ENCODE measurements around the gene CCDC149. TPM values are rescaled to one million over a fixed set of nuclear protein-coding genes. Genes with fewer than 3 reads are reported as not detected.

The CCDC149 gene
- 2.5 TPM for total RNA-seq

GRCh38 chr4:24912252-24913118 is at the start of gene CCDC149:
Gene CCDC149 (minus strand): TSS chr4:24913042. CDS start chr4:24912864, 178 bp downstream.
- peak within 1 kb of the TSS; percentile 42 for H3K4me3 ChIP-seq (ENCODE audit: low read length)
- no peaks in the 10 kb centered on the region for H3K9me3 ChIP-seq (ENCODE audit: low read depth, low read length)
- peaks cover 9% of the 10 kb centered on the region for H3K4me1 ChIP-seq (ENCODE audit: insufficient read depth, low read length)
- peaks cover 7% of the 10 kb centered on the region for H3K27me3 ChIP-seq (ENCODE audit: insufficient read depth, low read length)

GRCh38 chr4:24957886-24958285 is 45.0 kb upstream of the CCDC149 start:
- Histone ChIP-seq H3K4me1 (ENCODE audit: insufficient read depth, low read length) (no peaks in the 10 kb centered on the region), H3K9me3 (ENCODE audit: low read depth, low read length) (no peaks in the 10 kb centered on the region), H3K4me3 (ENCODE audit: low read length) (no peak overlapping the region), H3K27me3 (ENCODE audit: insufficient read depth, low read length) (no peaks in the 10 kb centered on the region)

- Histone ChIP-seq H3K4me1 (ENCODE audit: insufficient read depth, low read length) (no peaks in the 10 kb centered on the region), H3K27me3 (ENCODE audit: insufficient read depth, low read length) (no peaks in the 10 kb centered on the region), H3K4me3 (ENCODE audit: low read length) (no peak overlapping the region), H3K9me3 (ENCODE audit: low read depth, low read length) (no peaks in the 10 kb centered on the region)
Measured at GRCh38 chr4:24956763-24957162, 43.9 kb upstream of the CCDC149 start.

- H3K9me3 ChIP-seq (ENCODE audit: low read depth, low read length): no peaks in the 10 kb centered on the region
- H3K27me3 ChIP-seq (ENCODE audit: insufficient read depth, low read length): no peaks in the 10 kb centered on the region
- no peak overlapping the region for H3K4me3 ChIP-seq (ENCODE audit: low read length)
- H3K4me1 ChIP-seq (ENCODE audit: insufficient read depth, low read length): no peaks in the 10 kb centered on the region
Measured at GRCh38 chr4:24956091-24956490, 43.2 kb upstream of the CCDC149 start.

- Histone ChIP-seq H3K9me3 (ENCODE audit: low read depth, low read length) (no peaks in the 10 kb centered on the region), H3K27me3 (ENCODE audit: insufficient read depth, low read length) (no peaks in the 10 kb centered on the region), H3K4me3 (ENCODE audit: low read length) (no peak overlapping the region), H3K4me1 (ENCODE audit: insufficient read depth, low read length) (no peaks in the 10 kb centered on the region)
Measured at GRCh38 chr4:24952667-24953066, 39.8 kb upstream of the CCDC149 start.

GRCh38 chr4:24949970-24950369 is 37.1 kb upstream of the CCDC149 start:
- Histone ChIP-seq H3K4me3 (ENCODE audit: low read length) (no peak overlapping the region), H3K9me3 (ENCODE audit: low read depth, low read length) (no peaks in the 10 kb centered on the region), H3K27me3 (ENCODE audit: insufficient read depth, low read length) (no peaks in the 10 kb centered on the region), H3K4me1 (ENCODE audit: insufficient read depth, low read length) (no peaks in the 10 kb centered on the region)

GRCh38 chr4:24937917-24938281 is 25.1 kb upstream of the CCDC149 start:
- Histone ChIP-seq H3K27me3 (ENCODE audit: insufficient read depth, low read length) (no peaks in the 10 kb centered on the region), H3K4me1 (ENCODE audit: insufficient read depth, low read length) (no peaks in the 10 kb centered on the region), H3K4me3 (ENCODE audit: low read length) (no peak overlapping the region), H3K9me3 (ENCODE audit: low read depth, low read length) (no peaks in the 10 kb centered on the region)

GRCh38 chr4:24937176-24937916 is 24.5 kb upstream of the CCDC149 start:
- H3K27me3 ChIP-seq (ENCODE audit: insufficient read depth, low read length): no peaks in the 10 kb centered on the region
- no peak overlapping the region for H3K4me3 ChIP-seq (ENCODE audit: low read length)
- no peaks in the 10 kb centered on the region for H3K4me1 ChIP-seq (ENCODE audit: insufficient read depth, low read length)
- H3K9me3 ChIP-seq (ENCODE audit: low read depth, low read length): no peaks in the 10 kb centered on the region

- no peaks in the 10 kb centered on the region for H3K27me3 ChIP-seq (ENCODE audit: insufficient read depth, low read length)
- no peaks in the 10 kb centered on the region for H3K9me3 ChIP-seq (ENCODE audit: low read depth, low read length)
- no peak overlapping the region for H3K4me3 ChIP-seq (ENCODE audit: low read length)
- peaks cover under 1% of the 10 kb centered on the region for H3K4me1 ChIP-seq (ENCODE audit: insufficient read depth, low read length)
Measured at GRCh38 chr4:24935856-24936255, 23.0 kb upstream of the CCDC149 start.

GRCh38 chr4:24934311-24934710 is 21.5 kb upstream of the CCDC149 start:
- Histone ChIP-seq H3K4me3 (ENCODE audit: low read length) (no peak overlapping the region), H3K27me3 (ENCODE audit: insufficient read depth, low read length) (no peaks in the 10 kb centered on the region), H3K4me1 (ENCODE audit: insufficient read depth, low read length) (peaks cover 16% of the 10 kb centered on the region), H3K9me3 (ENCODE audit: low read depth, low read length) (no peaks in the 10 kb centered on the region)

GRCh38 chr4:24933684-24934275 is 20.9 kb upstream of the CCDC149 start:
- Histone ChIP-seq H3K27me3 (ENCODE audit: insufficient read depth, low read length) (no peaks in the 10 kb centered on the region), H3K9me3 (ENCODE audit: low read depth, low read length) (no peaks in the 10 kb centered on the region), H3K4me1 (ENCODE audit: insufficient read depth, low read length) (peaks cover 21% of the 10 kb centered on the region), H3K4me3 (ENCODE audit: low read length) (no peak overlapping the region)

- Histone ChIP-seq H3K4me3 (ENCODE audit: low read length) (no peak overlapping the region), H3K4me1 (ENCODE audit: insufficient read depth, low read length) (peaks cover 31% of the 10 kb centered on the region), H3K9me3 (ENCODE audit: low read depth, low read length) (no peaks in the 10 kb centered on the region), H3K27me3 (ENCODE audit: insufficient read depth, low read length) (no peaks in the 10 kb centered on the region)
Measured at GRCh38 chr4:24932515-24933225, 19.8 kb upstream of the CCDC149 start.

GRCh38 chr4:24930151-24930550 is 17.3 kb upstream of the CCDC149 start:
- no peaks in the 10 kb centered on the region for H3K27me3 ChIP-seq (ENCODE audit: insufficient read depth, low read length)
- no peak overlapping the region for H3K4me3 ChIP-seq (ENCODE audit: low read length)
- no peaks in the 10 kb centered on the region for H3K9me3 ChIP-seq (ENCODE audit: low read depth, low read length)
- H3K4me1 ChIP-seq (ENCODE audit: insufficient read depth, low read length): peaks cover 47% of the 10 kb centered on the region

- no peak overlapping the region for H3K4me3 ChIP-seq (ENCODE audit: low read length)
- H3K4me1 ChIP-seq (ENCODE audit: insufficient read depth, low read length): peaks cover 47% of the 10 kb centered on the region
- no peaks in the 10 kb centered on the region for H3K27me3 ChIP-seq (ENCODE audit: insufficient read depth, low read length)
- no peaks in the 10 kb centered on the region for H3K9me3 ChIP-seq (ENCODE audit: low read depth, low read length)
Measured at GRCh38 chr4:24928708-24929107, 15.9 kb upstream of the CCDC149 start.

- no peak overlapping the region for H3K4me3 ChIP-seq (ENCODE audit: low read length)
- no peaks in the 10 kb centered on the region for H3K27me3 ChIP-seq (ENCODE audit: insufficient read depth, low read length)
Measured at GRCh38 chr4:24927049-24927448, 14.2 kb upstream of the CCDC149 start.

More at GRCh38 chr4:24927049-24927448, 14.2 kb upstream of the CCDC149 start:
- Histone ChIP-seq H3K4me1 (ENCODE audit: insufficient read depth, low read length) (peaks cover 47% of the 10 kb centered on the region), H3K9me3 (ENCODE audit: low read depth, low read length) (no peaks in the 10 kb centered on the region)

Measured in mononuclear cell (primary cell).